BE2C (cell line): Measurements from ENCODE around the gene BRD1.

Source experiments
- DNase-seq: peaks from one replicate; pipeline ENCODE4 v3.0.0-alpha.2; 2020
- H3K27me3 ChIP-seq: fragments of 250-450 bp; sonication (Bioruptor Pico); 2 replicates; pipeline ENCODE4 v1.5.1; 2020; ENCODE audit warnings: mild to moderate bottlenecking
- H3K36me3 ChIP-seq: fragments of 250-450 bp; sonication (Bioruptor Pico); 2 replicates; pipeline ENCODE4 v1.5.1; 2020; ENCODE audit warnings: mild to moderate bottlenecking
- H3K4me1 ChIP-seq: fragments of 250-450 bp; sonication (Bioruptor Pico); 2 replicates; pipeline ENCODE4 v1.5.1; 2020
- H3K4me3 ChIP-seq: 2 replicates; pipeline ENCODE4 v1.5.1; 2011; ENCODE audit warnings: low read depth, low read length
- H3K9me3 ChIP-seq: fragments of 250-450 bp; sonication (Bioruptor Pico); 2 replicates; pipeline ENCODE4 v1.5.1; 2020
- CTCF ChIP-seq: IDR thresholded peaks from 2 replicates; pipeline ENCODE4 v1.5.1; 2012; ENCODE audit warnings: mild to moderate bottlenecking, low read depth, low read length

BRD1 gene

GRCh38 chr22:49828599-49828965 lies 909 bp upstream of the BRD1 start:
- Histone ChIP-seq H3K4me3 (no peak overlapping the region), H3K27me3 (peaks cover 6% of the 10 kb centered on the region; the same call in 1 of the 2 replicates), H3K9me3 (no peaks in the 10 kb centered on the region), H3K4me1 (no peaks in the 10 kb centered on the region), H3K36me3 (peaks cover 21% of the 10 kb centered on the region)
- TF ChIP-seq CTCF, result no peak
- DNase-seq, result no peak

GRCh38 chr22:49827271-49827852 lies 311 bp downstream of the BRD1 start:
- Histone ChIP-seq H3K4me3 (peak overlapping the region; percentile 92), H3K9me3 (no peaks in the 10 kb centered on the region), H3K27me3 (peaks cover 6% of the 10 kb centered on the region; the same call in 1 of the 2 replicates), H3K4me1 (no peaks in the 10 kb centered on the region), H3K36me3 (peaks cover 33% of the 10 kb centered on the region)
- DNase-seq, result no peak
- no peak for TF ChIP-seq CTCF

GRCh38 chr22:49826603-49827270 lies 936 bp downstream of the BRD1 start:
- peak; percentile 39 for DNase-seq

GRCh38 chr22:49825944-49826602 lies 1.6 kb downstream of the BRD1 start:
- TF ChIP-seq CTCF, result no peak
- Histone ChIP-seq H3K36me3 (peaks cover 46% of the 10 kb centered on the region), H3K9me3 (no peaks in the 10 kb centered on the region), H3K4me1 (no peaks in the 10 kb centered on the region), H3K27me3 (no peaks in the 10 kb centered on the region), H3K4me3 (peak overlapping the region; percentile 92)
- no peak for DNase-seq

More at GRCh38 chr22:49826603-49827270, 936 bp downstream of the BRD1 start:
- Histone ChIP-seq H3K4me1 (no peaks in the 10 kb centered on the region), H3K9me3 (no peaks in the 10 kb centered on the region), H3K36me3 (peaks cover 39% of the 10 kb centered on the region), H3K4me3 (peak overlapping the region; percentile 92), H3K27me3 (peaks cover 4% of the 10 kb centered on the region; the same call in 1 of the 2 replicates)
- TF ChIP-seq CTCF, result no peak

DNA sequence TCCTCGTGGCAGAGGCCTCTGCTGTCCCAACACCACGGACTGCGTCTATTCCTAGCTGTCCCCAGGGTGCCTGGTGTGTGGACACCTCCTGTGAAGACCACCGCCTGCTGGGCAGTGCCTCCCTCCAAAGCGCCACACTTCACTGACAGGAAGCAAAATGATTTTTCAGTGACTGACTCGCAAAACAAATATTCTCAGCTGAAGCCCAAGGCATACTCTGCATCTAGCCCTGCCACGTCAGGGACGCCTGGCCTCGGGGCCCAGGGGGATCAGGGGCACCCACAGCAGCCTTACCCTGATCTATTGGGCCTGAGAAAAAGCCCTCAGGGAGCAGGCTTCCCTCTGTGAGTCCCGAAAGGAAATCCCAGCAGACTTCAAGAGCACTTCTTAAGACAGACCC lies 2.2 kb downstream of the BRD1 start:
- no peak for TF ChIP-seq CTCF
- H3K36me3 ChIP-seq, result peaks cover 52% of the 10 kb centered on the region
- no peaks in the 10 kb centered on the region for H3K9me3 ChIP-seq
- DNase-seq, result no peak
- no peaks in the 10 kb centered on the region for H3K4me1 ChIP-seq
- H3K27me3 ChIP-seq, result no peaks in the 10 kb centered on the region
- H3K4me3 ChIP-seq, result peak overlapping the region; percentile 92

DNA sequence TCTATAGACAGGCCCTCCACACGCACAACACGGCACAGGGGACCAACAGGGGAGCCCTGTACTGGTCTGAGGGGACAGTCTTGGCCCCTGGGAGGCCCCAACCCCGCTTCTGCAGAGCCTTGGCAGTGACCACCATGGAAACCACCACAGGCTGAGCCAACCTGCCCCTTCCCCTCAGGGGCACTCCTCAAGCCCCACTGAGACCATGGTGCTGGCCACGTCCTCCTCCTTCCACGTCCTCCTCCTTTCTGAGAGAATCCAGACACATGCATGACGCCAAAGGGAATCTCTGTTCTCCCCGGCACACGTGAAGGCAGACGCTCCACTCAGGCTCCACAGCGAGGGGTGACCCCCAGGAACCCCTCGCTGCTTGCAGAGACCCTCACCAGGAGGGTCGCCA lies 2.7 kb downstream of the BRD1 start:
- Histone ChIP-seq H3K27me3 (no peaks in the 10 kb centered on the region), H3K36me3 (peaks cover 57% of the 10 kb centered on the region), H3K9me3 (no peaks in the 10 kb centered on the region), H3K4me3 (no peak overlapping the region), H3K4me1 (no peaks in the 10 kb centered on the region)
- no peak for DNase-seq
- no peak for TF ChIP-seq CTCF
